Neural progenitor cell (in vitro differentiated cells): ENCODE results near the gene BCAS1. TPM values are rescaled to one million over a fixed set of nuclear protein-coding genes. Genes with fewer than 3 reads are reported as not detected.
A peak's percentile ranks its signal among the peaks of the same experiment; 100 is the strongest.

Source experiments
- DNase-seq: peaks from one replicate; pipeline ENCODE4 v3.0.0-alpha.2; 2016; ENCODE audit warnings: low spot score
- H2AFZ ChIP-seq: fragments of 200-600 bp; sonication (generic); replicated peaks from 2 replicates; pipeline ENCODE4 v1.6.1; 2016; ENCODE audit warnings: antibody characterized with exemption
- H3F3A ChIP-seq: fragments of 200-600 bp; sonication (generic); 2 replicates; pipeline ENCODE4 v1.6.1; 2016; ENCODE audit warnings: antibody characterized with exemption, low read depth
- H3K27ac ChIP-seq: fragments of 200-600 bp; sonication (generic); 2 replicates; pipeline ENCODE4 v1.5.1; 2016; ENCODE audit warnings: mild to moderate bottlenecking
- H3K27me3 ChIP-seq: fragments of 200-600 bp; sonication (generic); 2 replicates; pipeline ENCODE4 v1.6.1; 2016; ENCODE audit warnings: mild to moderate bottlenecking, moderate library complexity
- H3K36me3 ChIP-seq: fragments of 200-600 bp; sonication (generic); 2 replicates; pipeline ENCODE4 v1.5.1; 2016
- H3K4me1 ChIP-seq: fragments of 200-600 bp; sonication (generic); 2 replicates; pipeline ENCODE4 v1.6.1; 2016; ENCODE audit warnings: mixed run types
- H3K4me2 ChIP-seq: fragments of 200-600 bp; sonication (generic); 2 replicates; pipeline ENCODE4 v1.6.1; 2016
- H3K4me3 ChIP-seq: fragments of 200-600 bp; sonication (generic); 2 replicates; pipeline ENCODE4 v1.5.1; 2016
- H3K79me2 ChIP-seq: fragments of 200-600 bp; sonication (generic); 2 replicates; pipeline ENCODE4 v1.6.1; 2016; ENCODE audit warnings: low read depth
- H3K9ac ChIP-seq: fragments of 200-600 bp; sonication (generic); 2 replicates; pipeline ENCODE4 v1.6.1; 2016
- H3K9me3 ChIP-seq: fragments of 200-600 bp; sonication (generic); 2 replicates; pipeline ENCODE4 v1.5.1; 2016; ENCODE audit warnings: low read depth
- H4K20me1 ChIP-seq: fragments of 200-600 bp; sonication (generic); 2 replicates; pipeline ENCODE4 v1.6.1; 2016; ENCODE audit warnings: low read depth
- H3K27ac Mint-ChIP-seq: 3 replicates; pipeline ENCODE4 v1.8.0; 2021; ENCODE audit warnings: mixed read lengths
- H3K27me3 Mint-ChIP-seq: 2 replicates; pipeline ENCODE4 v1.8.0; 2022; ENCODE audit warnings: low read depth, mild to moderate bottlenecking, inconsistent platforms, moderate library complexity, mixed read lengths; ENCODE audit not compliant: insufficient read depth
- H3K36me3 Mint-ChIP-seq: 3 replicates; pipeline ENCODE4 v1.8.0; 2021; ENCODE audit warnings: mixed read lengths
- H3K4me1 Mint-ChIP-seq: 3 replicates; pipeline ENCODE4 v1.8.0; 2021; ENCODE audit warnings: mixed read lengths
- H3K4me3 Mint-ChIP-seq: 3 replicates; pipeline ENCODE4 v1.8.0; 2021; ENCODE audit warnings: mild to moderate bottlenecking, moderate library complexity, mixed read lengths
- H3K9me3 Mint-ChIP-seq: 3 replicates; pipeline ENCODE4 v1.8.0; 2020; ENCODE audit warnings: mixed read lengths
- CTCF ChIP-seq: fragments of 200-600 bp; sonication (generic); IDR thresholded peaks from 2 replicates; pipeline ENCODE4 v1.5.1; 2017; ENCODE audit warnings: antibody characterized with exemption, mild to moderate bottlenecking
- EZH2 ChIP-seq: fragments of 200-600 bp; sonication (generic); IDR thresholded peaks from 2 replicates; pipeline ENCODE4 v1.6.1; 2017; ENCODE audit warnings: antibody characterized with exemption, mild to moderate bottlenecking, moderate library complexity
- EZH2phosphoT487 ChIP-seq: fragments of 200-600 bp; sonication (generic); IDR thresholded peaks from 2 replicates; pipeline ENCODE4 v1.6.1; 2017; ENCODE audit warnings: antibody characterized with exemption
- total RNA-seq: library from RNA; depleted of rRNA; stranded (reverse); fragments of >200 nt; gene quantifications from 2 replicates; pipeline ENCODE4 v1.2.3, GENCODE V29; 2015; ENCODE audit warnings: low replicate concordance

The BCAS1 gene
- total RNA-seq, 1 donor from 2014 or later = not detected

- Histone ChIP-seq H2AFZ (peak overlapping the region; percentile 42), H3K27me3 (no peaks in the 10 kb centered on the region), H3K27ac (no peak overlapping the region), H3K9me3 (no peaks in the 10 kb centered on the region), H3K9ac (no peak overlapping the region), H3K4me2 (no peak overlapping the region), H4K20me1 (no peaks in the 10 kb centered on the region), H3F3A (no peaks in the 10 kb centered on the region), H3K4me1 (no peaks in the 10 kb centered on the region), H3K79me2 (no peaks in the 10 kb centered on the region), H3K4me3 (no peak overlapping the region), H3K36me3 (no peaks in the 10 kb centered on the region)
- Mint-ChIP-seq H3K9me3 (no peaks in the 10 kb centered on the region), H3K4me1 (no peaks in the 10 kb centered on the region), H3K27me3 (peaks cover under 1% of the 10 kb centered on the region), H3K4me3 (no peak overlapping the region), H3K36me3 (no peaks in the 10 kb centered on the region), H3K27ac (no peak overlapping the region)
- TF ChIP-seq EZH2 (no peak), EZH2phosphoT487 (no peak), CTCF (no peak)
- no peak for DNase-seq
Observed at GRCh38 chr20:54051068-54051467, 19.3 kb downstream of the BCAS1 start.

- H3K4me1 ChIP-seq = no peaks in the 10 kb centered on the region
- no peak overlapping the region for H2AFZ ChIP-seq
- peaks cover 8% of the 10 kb centered on the region for H3K27me3 Mint-ChIP-seq
- H3F3A ChIP-seq = no peaks in the 10 kb centered on the region
- H3K4me1 Mint-ChIP-seq = no peaks in the 10 kb centered on the region
- no peaks in the 10 kb centered on the region for H4K20me1 ChIP-seq
- H3K4me2 ChIP-seq = no peak overlapping the region
- no peak for DNase-seq
- no peaks in the 10 kb centered on the region for H3K9me3 Mint-ChIP-seq
- no peak overlapping the region for H3K27ac Mint-ChIP-seq
- no peak overlapping the region for H3K27ac ChIP-seq
- H3K36me3 Mint-ChIP-seq = no peaks in the 10 kb centered on the region
- no peak overlapping the region for H3K9ac ChIP-seq
- H3K27me3 ChIP-seq = no peaks in the 10 kb centered on the region
- no peaks in the 10 kb centered on the region for H3K79me2 ChIP-seq
- no peak overlapping the region for H3K4me3 Mint-ChIP-seq
- H3K4me3 ChIP-seq = no peak overlapping the region
- TF ChIP-seq EZH2 = no peak
- no peak for TF ChIP-seq CTCF
- TF ChIP-seq EZH2phosphoT487 = no peak
- no peaks in the 10 kb centered on the region for H3K9me3 ChIP-seq
- H3K36me3 ChIP-seq = no peaks in the 10 kb centered on the region
Observed at GRCh38 chr20:54048891-54049545, 21.4 kb downstream of the BCAS1 start.

GRCh38 chr20:54048481-54048880, 21.9 kb downstream of the BCAS1 start:
- Mint-ChIP-seq H3K4me1 (no peaks in the 10 kb centered on the region), H3K27ac (no peak overlapping the region), H3K4me3 (no peak overlapping the region), H3K9me3 (no peaks in the 10 kb centered on the region), H3K36me3 (no peaks in the 10 kb centered on the region), H3K27me3 (peaks cover 8% of the 10 kb centered on the region)
- H4K20me1 ChIP-seq = no peaks in the 10 kb centered on the region
- TF ChIP-seq CTCF (no peak), EZH2 (no peak), EZH2phosphoT487 (no peak)
- H3K4me1 ChIP-seq = no peaks in the 10 kb centered on the region
- no peak overlapping the region for H2AFZ ChIP-seq
- no peaks in the 10 kb centered on the region for H3F3A ChIP-seq
- no peaks in the 10 kb centered on the region for H3K36me3 ChIP-seq
- H3K4me3 ChIP-seq = no peak overlapping the region
- H3K9me3 ChIP-seq = no peaks in the 10 kb centered on the region
- no peak overlapping the region for H3K27ac ChIP-seq
- no peak overlapping the region for H3K4me2 ChIP-seq
- no peaks in the 10 kb centered on the region for H3K79me2 ChIP-seq
- H3K9ac ChIP-seq = no peak overlapping the region
- H3K27me3 ChIP-seq = no peaks in the 10 kb centered on the region
- DNase-seq = no peak
